Retinal pigment epithelial cell (primary cell): ENCODE results near the gene RELN.

Experiments
- DNase-seq: peaks from one replicate; pipeline ENCODE4 v3.0.0-alpha.2; 2010; ENCODE audit warnings: low read depth
- H3K4me3 ChIP-seq: 2 replicates; pipeline ENCODE4 v1.5.1; 2011; ENCODE audit warnings: mild to moderate bottlenecking, low read length, control low read depth, moderate library complexity
- TF ChIP-seq, protein P1 (sequence below): conservative IDR thresholded peaks from 2 replicates; pipeline ENCODE4 v1.5.1; 2011; ENCODE audit warnings: low read depth, low read length, control low read depth, inconsistent platforms

The RELN gene

GRCh38 chr7:103637726-103638125 is 351.7 kb downstream of the RELN start:
- no peak overlapping the region for H3K4me3 ChIP-seq
- DNase-seq, result no peak
- TF ChIP-seq, protein P1, sequence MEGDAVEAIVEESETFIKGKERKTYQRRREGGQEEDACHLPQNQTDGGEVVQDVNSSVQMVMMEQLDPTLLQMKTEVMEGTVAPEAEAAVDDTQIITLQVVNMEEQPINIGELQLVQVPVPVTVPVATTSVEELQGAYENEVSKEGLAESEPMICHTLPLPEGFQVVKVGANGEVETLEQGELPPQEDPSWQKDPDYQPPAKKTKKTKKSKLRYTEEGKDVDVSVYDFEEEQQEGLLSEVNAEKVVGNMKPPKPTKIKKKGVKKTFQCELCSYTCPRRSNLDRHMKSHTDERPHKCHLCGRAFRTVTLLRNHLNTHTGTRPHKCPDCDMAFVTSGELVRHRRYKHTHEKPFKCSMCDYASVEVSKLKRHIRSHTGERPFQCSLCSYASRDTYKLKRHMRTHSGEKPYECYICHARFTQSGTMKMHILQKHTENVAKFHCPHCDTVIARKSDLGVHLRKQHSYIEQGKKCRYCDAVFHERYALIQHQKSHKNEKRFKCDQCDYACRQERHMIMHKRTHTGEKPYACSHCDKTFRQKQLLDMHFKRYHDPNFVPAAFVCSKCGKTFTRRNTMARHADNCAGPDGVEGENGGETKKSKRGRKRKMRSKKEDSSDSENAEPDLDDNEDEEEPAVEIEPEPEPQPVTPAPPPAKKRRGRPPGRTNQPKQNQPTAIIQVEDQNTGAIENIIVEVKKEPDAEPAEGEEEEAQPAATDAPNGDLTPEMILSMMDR, result no peak

- no peak overlapping the region for H3K4me3 ChIP-seq
- TF ChIP-seq, protein P1, result no peak
- no peak for DNase-seq
These were observed 352.4 kb downstream of the RELN start for GRCh38 chr7:103637094-103637493.

DNA sequence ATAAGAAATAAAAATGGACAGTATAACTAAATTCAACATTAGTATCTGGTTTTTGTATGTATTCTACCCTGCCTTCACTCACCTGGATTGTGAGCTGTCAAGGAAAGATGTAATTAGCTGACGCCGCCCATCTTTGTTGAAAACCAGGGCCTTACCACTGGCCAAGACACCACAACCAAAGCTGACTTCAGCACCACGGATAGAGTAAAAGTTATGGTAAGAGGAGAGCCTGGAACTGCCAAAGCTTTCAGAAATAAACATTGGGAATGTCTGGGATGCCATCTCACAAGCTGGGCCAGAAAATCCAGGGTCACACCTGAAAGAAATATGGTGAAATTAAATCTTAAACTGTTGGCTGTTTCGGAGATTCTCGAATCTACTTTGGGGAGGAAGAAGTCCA is 353.3 kb downstream of the RELN start:
- TF ChIP-seq, protein P1, result no peak
- DNase-seq, result no peak
- no peak overlapping the region for H3K4me3 ChIP-seq

DNA sequence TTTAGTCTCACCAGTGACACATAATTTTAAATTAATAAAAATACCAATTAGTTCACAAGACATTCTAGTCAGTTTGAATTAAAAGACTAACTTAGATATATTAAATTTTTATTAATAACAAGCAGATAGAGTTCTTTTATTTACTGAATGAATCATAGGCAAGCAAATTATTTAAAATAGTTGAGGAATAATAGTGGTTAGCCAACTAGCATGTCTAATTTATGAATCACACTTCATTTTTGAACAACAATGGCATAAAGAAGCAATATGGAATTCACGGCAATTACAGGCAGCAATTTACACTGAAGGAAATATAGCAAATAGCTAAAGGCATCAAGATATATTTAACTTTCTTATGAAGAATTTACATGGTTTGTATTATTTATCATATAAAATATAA is 356.5 kb downstream of the RELN start:
- no peak overlapping the region for H3K4me3 ChIP-seq
- DNase-seq, result no peak
- TF ChIP-seq, protein P1, result no peak

- no peak for DNase-seq
- TF ChIP-seq, protein P1, result no peak
- H3K4me3 ChIP-seq, result no peak overlapping the region
These were observed 357.3 kb downstream of the RELN start for GRCh38 chr7:103632005-103632639.

GRCh38 chr7:103630318-103630717 is 359.1 kb downstream of the RELN start:
- no peak overlapping the region for H3K4me3 ChIP-seq
- TF ChIP-seq, protein P1, result no peak
- DNase-seq, result no peak

- no peak for DNase-seq
These were observed 360.7 kb downstream of the RELN start for GRCh38 chr7:103628742-103629141.

More at GRCh38 chr7:103628742-103629141, 360.7 kb downstream of the RELN start:
- no peak overlapping the region for H3K4me3 ChIP-seq
- TF ChIP-seq, protein P1, result no peak
